ENCODE results near the gene SPANXN4.

DNA sequence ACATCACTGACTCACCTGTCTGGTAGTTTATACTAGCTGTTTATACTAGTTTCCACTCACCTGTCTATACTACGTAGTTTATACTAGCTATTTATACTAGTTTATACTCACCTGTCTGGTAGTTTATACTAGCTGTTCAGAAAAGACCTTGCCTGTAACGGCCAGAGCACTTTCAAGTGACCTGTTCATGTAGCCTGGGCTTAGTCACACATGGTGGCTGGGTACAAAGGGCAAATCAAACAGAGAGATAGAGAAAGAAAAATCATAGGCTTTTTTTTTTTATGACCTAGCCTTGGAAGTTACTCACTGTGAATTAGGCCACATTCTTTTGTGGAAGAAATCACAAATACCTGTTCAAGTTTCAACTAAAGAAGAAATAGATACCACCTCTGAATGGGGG is 30.7 kb upstream of the SPANXN4 start:
- TF ChIP-seq, protein P1, sequence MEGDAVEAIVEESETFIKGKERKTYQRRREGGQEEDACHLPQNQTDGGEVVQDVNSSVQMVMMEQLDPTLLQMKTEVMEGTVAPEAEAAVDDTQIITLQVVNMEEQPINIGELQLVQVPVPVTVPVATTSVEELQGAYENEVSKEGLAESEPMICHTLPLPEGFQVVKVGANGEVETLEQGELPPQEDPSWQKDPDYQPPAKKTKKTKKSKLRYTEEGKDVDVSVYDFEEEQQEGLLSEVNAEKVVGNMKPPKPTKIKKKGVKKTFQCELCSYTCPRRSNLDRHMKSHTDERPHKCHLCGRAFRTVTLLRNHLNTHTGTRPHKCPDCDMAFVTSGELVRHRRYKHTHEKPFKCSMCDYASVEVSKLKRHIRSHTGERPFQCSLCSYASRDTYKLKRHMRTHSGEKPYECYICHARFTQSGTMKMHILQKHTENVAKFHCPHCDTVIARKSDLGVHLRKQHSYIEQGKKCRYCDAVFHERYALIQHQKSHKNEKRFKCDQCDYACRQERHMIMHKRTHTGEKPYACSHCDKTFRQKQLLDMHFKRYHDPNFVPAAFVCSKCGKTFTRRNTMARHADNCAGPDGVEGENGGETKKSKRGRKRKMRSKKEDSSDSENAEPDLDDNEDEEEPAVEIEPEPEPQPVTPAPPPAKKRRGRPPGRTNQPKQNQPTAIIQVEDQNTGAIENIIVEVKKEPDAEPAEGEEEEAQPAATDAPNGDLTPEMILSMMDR (IDR thresholded peaks at IDR 0.05) = no peak
- no peak for TF ChIP-seq EZH2 (IDR thresholded peaks at IDR 0.05)
- no peak for TF ChIP-seq EZH2phosphoT487 (IDR thresholded peaks at IDR 0.05)

Measured in neural progenitor cell (in vitro differentiated cells).